OCI-LY3 (cell line): ENCODE data around the gene CD38.

ENCODE experiments used
- H2AFZ ChIP-seq: fragments of 200-600, 300-600 bp; shearing (Covaris generic); 2 replicates; pipeline ENCODE4 v1.6.0; 2014; ENCODE audit warnings: antibody characterized with exemption, low read depth, low read length
- H3K27ac ChIP-seq: fragments of 200-600, 300-600 bp; sonication (generic); 2 replicates; pipeline ENCODE4 v1.5.1; 2014; ENCODE audit warnings: mild to moderate bottlenecking, low read length, moderate library complexity, mixed read lengths
- H3K27me3 ChIP-seq: fragments of 200-600, 300-600 bp; sonication (generic); 2 replicates; pipeline ENCODE4 v1.6.1; 2014; ENCODE audit warnings: low read depth, low read length, mixed read lengths
- H3K36me3 ChIP-seq: fragments of 200-600, 300-600 bp; sonication (generic); replicated peaks from 2 replicates; pipeline ENCODE3; 2014; ENCODE audit warnings: low read depth, low read length, mixed read lengths
- H3K4me1 ChIP-seq: fragments of 300-600, 200-600 bp; sonication (generic); 2 replicates; pipeline ENCODE4 v1.6.1; 2014; ENCODE audit warnings: low read length, mixed read lengths
- H3K4me2 ChIP-seq: fragments of 200-600, 300-600 bp; sonication (generic); 2 replicates; pipeline ENCODE4 v1.6.1; 2014; ENCODE audit warnings: low read length, mixed read lengths
- H3K4me3 ChIP-seq: fragments of 300-600, 200-600 bp; sonication (generic); 2 replicates; pipeline ENCODE4 v1.5.1; 2014; ENCODE audit warnings: antibody characterized with exemption, mild to moderate bottlenecking, low read length, moderate library complexity
- H3K79me2 ChIP-seq: fragments of 300-600, 200-600 bp; shearing (Covaris generic); 2 replicates; pipeline ENCODE4 v1.6.1; 2014; ENCODE audit warnings: mild to moderate bottlenecking, low read length, mixed read lengths
- H3K9ac ChIP-seq: fragments of 300-600, 200-600 bp; shearing (Covaris generic); 2 replicates; pipeline ENCODE4 v1.6.0; 2014; ENCODE audit warnings: mild to moderate bottlenecking, low read length, moderate library complexity
- H3K9me3 ChIP-seq: fragments of 200-600, 300-600 bp; shearing (Covaris generic); 2 replicates; pipeline ENCODE4 v1.6.1; 2014; ENCODE audit warnings: low read length, mixed read lengths; ENCODE audit not compliant: insufficient read depth
- H4K20me1 ChIP-seq: fragments of 200-600, 300-600 bp; sonication (generic); 2 replicates; pipeline ENCODE4 v1.6.1; 2016; ENCODE audit warnings: low read length, mixed read lengths; ENCODE audit not compliant: insufficient read depth
- EZH2phosphoT487 ChIP-seq: fragments of 200-600 bp; shearing (Covaris generic); IDR thresholded peaks from 2 replicates; pipeline ENCODE4 v1.6.1; 2018; ENCODE audit warnings: antibody characterized with exemption, mixed run types, low read depth
- TF ChIP-seq, protein P1 (sequence below): fragments of 200-600, 300-600 bp; sonication (generic); IDR thresholded peaks from 2 replicates; pipeline ENCODE4 v1.5.1; 2014; ENCODE audit warnings: antibody characterized with exemption, low read length, low read depth

CD38 gene

DNA sequence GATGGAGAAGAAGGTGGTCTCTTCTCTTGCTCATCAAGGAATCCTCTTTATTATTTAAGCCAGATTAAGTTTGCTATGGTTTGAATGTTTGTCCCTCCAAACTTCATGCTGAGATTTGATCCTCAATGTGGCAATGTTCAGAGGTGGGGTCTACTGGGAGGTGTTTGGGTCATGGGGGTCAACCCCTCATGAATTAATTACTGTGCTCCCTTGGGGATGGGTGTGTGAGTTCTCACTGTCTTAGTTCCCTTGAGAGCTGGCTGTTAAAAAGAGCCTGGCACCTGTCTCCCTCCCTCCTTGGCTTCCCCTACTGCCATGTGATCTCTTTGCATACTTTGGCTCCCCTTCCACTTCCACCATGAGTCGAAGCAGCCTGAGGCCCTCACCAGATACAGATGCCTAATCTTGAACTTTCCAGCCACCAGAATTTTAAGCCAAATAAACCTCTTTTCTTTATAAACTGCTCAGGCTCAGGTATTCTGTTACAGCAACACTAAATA is 36.0 kb upstream of the CD38 start:
- Histone ChIP-seq H2AFZ (no peak overlapping the region), H3K4me2 (no peak overlapping the region), H3K27me3 (no peaks in the 10 kb centered on the region), H4K20me1 (no peaks in the 10 kb centered on the region), H3K9ac (no peak overlapping the region), H3K36me3 (no peaks in the 10 kb centered on the region), H3K79me2 (no peaks in the 10 kb centered on the region), H3K4me3 (no peak overlapping the region), H3K4me1 (peaks cover 9% of the 10 kb centered on the region), H3K9me3 (peaks cover 17% of the 10 kb centered on the region; the same call in 1 of the 2 replicates), H3K27ac (no peak overlapping the region)
- TF ChIP-seq EZH2phosphoT487, result no peak
- TF ChIP-seq, protein P1, sequence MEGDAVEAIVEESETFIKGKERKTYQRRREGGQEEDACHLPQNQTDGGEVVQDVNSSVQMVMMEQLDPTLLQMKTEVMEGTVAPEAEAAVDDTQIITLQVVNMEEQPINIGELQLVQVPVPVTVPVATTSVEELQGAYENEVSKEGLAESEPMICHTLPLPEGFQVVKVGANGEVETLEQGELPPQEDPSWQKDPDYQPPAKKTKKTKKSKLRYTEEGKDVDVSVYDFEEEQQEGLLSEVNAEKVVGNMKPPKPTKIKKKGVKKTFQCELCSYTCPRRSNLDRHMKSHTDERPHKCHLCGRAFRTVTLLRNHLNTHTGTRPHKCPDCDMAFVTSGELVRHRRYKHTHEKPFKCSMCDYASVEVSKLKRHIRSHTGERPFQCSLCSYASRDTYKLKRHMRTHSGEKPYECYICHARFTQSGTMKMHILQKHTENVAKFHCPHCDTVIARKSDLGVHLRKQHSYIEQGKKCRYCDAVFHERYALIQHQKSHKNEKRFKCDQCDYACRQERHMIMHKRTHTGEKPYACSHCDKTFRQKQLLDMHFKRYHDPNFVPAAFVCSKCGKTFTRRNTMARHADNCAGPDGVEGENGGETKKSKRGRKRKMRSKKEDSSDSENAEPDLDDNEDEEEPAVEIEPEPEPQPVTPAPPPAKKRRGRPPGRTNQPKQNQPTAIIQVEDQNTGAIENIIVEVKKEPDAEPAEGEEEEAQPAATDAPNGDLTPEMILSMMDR, result no peak

DNA sequence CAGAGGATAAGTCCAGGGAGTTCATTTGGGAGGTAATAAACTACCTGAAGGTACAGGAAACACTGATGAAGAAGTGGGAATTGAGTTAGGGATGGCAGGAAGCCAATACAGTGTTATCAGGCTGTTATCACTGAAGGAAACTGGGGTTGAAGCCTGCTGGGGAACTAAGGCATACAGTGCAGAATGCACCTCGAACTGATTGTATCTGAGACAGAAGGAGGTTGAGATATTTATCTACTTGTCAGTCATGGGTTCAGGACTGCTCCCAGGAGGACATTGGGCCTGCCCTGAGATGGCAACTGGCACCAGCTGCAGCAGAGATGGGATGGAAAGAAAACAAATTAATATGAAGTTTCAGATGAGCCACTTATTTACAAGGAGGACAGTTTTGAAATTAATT is 35.5 kb upstream of the CD38 start:
- Histone ChIP-seq H3K4me2 (no peak overlapping the region), H3K4me1 (peaks cover 9% of the 10 kb centered on the region), H3K9ac (no peak overlapping the region), H3K9me3 (peaks cover 17% of the 10 kb centered on the region; the same call in 1 of the 2 replicates), H3K79me2 (no peaks in the 10 kb centered on the region), H2AFZ (no peak overlapping the region), H4K20me1 (no peaks in the 10 kb centered on the region), H3K27ac (no peak overlapping the region), H3K4me3 (no peak overlapping the region), H3K27me3 (no peaks in the 10 kb centered on the region), H3K36me3 (no peaks in the 10 kb centered on the region)
- TF ChIP-seq EZH2phosphoT487, result no peak
- TF ChIP-seq, protein P1, result no peak

DNA sequence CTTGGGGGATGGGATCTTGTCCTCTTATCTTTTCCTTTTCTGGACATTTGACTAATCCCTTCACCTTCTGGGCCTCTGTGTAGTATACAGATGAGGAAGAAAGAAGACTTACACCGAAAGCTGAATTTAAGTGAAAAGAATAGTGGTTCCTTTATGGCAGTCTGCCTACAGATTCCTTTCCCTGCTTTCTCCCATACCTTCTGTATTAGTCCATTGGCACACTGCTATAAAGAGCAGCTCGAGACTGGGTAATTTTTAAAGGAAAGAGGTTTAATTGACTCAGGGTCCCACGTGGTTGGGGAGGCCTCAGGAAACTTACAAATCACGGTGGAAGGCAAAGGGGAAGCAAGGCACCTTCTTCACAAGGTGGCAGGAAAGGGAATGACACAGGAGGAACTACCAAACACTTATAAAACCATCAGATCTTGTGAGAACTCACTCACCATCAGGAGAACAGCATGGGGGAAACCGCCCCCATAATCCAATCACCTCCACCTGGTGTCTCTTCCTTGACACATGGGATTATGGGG is 34.0 kb upstream of the CD38 start:
- Histone ChIP-seq H3K4me2 (no peak overlapping the region), H3K79me2 (no peaks in the 10 kb centered on the region), H3K9me3 (peaks cover 17% of the 10 kb centered on the region; the same call in 1 of the 2 replicates), H3K4me1 (peaks cover 4% of the 10 kb centered on the region), H3K36me3 (no peaks in the 10 kb centered on the region), H3K4me3 (no peak overlapping the region), H4K20me1 (no peaks in the 10 kb centered on the region), H2AFZ (no peak overlapping the region), H3K27ac (no peak overlapping the region), H3K27me3 (no peaks in the 10 kb centered on the region), H3K9ac (no peak overlapping the region)
- TF ChIP-seq, protein P1, result no peak
- no peak for TF ChIP-seq EZH2phosphoT487

DNA sequence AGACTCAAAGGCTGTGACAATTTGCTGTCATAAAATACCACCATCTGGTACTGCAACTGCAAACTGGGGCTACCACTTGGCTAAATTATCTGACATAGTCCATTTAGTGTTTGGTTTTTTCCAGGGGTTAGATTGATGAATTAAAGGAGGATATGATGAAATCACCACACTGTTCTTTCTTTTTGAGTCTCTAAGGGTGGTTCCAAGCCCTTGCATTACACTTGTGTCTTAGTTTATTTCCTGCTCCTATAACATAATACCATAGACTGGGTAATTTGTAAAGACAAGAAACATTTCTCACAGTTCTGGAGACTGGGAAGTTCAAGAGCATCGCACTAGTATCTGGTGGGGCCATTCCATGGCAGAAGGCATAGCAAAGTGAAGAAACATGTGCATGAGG is 32.0 kb upstream of the CD38 start:
- Histone ChIP-seq H3K27ac (no peak overlapping the region), H3K4me1 (no peaks in the 10 kb centered on the region), H3K4me3 (no peak overlapping the region), H4K20me1 (no peaks in the 10 kb centered on the region), H3K79me2 (no peaks in the 10 kb centered on the region), H3K9ac (no peak overlapping the region), H3K27me3 (no peaks in the 10 kb centered on the region), H3K36me3 (no peaks in the 10 kb centered on the region), H3K4me2 (no peak overlapping the region), H3K9me3 (peaks cover 15% of the 10 kb centered on the region; the same call in 1 of the 2 replicates), H2AFZ (no peak overlapping the region)
- TF ChIP-seq, protein P1, result no peak
- no peak for TF ChIP-seq EZH2phosphoT487
